Measurements from ENCODE around the gene PRKAG2.
"Not testable (repeated sequence)": the region's sequence is repeated elsewhere in the genome, so short reads cannot be mapped to it uniquely, and the experiment has no call there.

The PRKAG2 gene

DNA sequence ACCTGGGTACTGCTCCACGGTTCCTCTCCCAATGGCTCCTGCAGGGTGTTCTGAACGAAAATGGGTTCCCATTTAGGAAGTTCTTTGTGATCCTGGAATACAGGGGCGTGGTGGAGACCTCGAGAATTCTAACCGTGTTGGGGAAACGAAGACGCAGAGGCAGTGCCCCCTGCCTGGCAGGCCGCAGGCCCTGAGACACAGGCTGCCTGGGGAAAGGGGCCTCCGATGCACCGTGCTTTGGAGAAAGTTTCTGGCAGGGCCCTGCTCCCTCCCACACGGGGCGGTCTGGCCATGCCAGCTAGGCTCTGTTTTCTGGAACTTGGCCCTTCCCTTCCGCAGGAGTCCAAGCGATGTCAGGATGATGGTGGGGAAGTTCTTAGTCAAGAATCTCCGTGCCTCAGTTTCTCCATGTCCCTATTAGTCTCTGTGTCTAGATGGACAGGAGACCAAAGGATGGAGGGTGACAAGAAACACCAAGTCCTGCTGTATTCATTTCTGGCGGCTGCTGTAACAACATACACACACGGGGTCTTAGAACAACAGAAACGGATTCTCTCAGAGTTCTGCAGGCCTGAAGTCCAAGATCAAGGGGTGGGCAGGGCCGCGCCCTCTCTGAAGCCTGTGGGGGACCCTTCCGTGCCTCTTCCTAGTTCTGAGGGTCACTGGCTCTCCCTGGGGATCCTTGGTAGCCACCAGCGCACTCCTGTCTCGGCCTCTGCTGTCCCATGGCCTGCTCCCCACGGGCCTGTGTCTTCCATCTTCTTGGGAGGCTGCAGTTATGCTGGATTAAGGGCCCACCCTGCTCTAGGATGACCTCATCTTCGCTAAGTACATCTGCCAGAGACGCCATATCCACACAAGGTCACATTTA is 27.7 kb downstream of the PRKAG2 start:
- no peak for DNase-seq

GRCh38 chr7:151847681-151848081 is 29.2 kb downstream of the PRKAG2 start:
- no peak for DNase-seq

DNA sequence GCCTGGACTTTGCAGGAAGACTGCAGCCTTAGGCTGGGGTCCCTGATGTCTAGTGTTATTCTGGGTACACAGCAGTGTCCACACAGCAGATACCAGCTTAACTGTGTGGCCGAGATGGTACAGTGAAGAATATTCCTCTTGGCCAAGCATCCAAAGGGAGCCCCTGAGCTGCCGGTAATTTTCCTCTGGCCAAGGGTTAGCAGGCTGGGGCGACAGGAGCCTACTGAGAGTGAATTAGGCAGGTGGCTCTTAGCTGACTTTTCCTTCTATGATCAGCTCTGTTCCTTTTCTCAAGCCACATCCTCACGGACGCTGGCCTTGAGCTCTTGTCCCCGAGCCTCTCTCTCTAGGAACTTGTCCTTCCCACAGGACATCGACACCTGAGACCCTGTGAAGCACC is 29.8 kb downstream of the PRKAG2 start:
- no peak for DNase-seq

- no peak for DNase-seq
These were observed 31.3 kb downstream of the PRKAG2 start for GRCh38 chr7:151845412-151846205.

DNA sequence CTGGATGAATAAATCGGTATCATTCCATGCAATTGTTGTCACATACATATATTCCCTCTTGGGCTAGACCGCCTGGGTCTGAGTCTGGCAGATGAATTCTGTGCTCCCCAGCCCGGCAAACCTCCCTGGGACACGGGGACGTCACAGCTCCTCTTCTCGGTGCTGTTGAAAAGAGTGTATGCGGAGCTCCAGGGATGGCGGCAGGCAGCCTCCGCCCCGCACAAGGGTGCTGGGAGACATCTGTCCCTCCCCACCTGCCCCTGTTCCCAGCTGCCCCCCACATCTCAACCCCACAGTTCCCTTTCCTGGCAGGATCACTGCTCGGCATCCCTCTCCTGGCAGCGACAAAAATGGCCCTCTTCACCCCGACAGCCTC is 32.1 kb downstream of the PRKAG2 start:
- no peak for DNase-seq

DNA sequence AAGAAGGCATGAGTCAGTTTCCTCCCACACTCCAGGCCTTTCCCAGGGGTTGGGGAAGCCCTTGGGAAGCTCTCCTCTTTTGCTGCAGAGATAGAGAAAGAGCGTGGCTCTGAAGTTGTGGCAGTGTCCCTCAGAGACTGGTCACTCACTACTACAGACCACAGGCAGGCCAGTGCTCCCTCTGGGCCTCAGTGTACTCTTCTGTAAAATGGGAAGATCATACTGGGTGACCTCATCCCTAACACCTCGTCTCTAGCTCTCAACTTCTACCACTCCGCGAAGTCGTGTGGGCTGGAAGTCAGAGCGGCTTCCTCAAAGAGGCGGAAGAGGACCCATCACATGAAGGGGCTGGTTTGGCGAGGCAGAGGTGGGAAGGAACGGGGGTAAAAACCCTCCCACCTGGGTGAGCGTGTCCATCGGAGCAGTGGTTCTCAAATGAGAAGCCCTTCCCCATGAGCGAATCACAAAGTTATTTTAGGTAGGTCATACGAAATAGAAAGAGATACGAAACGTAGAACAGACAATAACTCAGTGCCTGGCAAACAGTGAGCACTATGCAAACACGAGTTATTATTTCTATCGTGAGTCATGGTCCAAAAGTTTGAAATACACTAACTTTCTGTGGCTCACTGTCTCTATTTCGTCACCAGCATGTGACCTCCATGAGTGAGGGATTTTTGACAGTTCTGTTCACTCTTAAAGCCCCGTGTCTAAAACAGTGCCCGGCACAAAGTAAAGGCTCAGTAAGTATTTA is 32.7 kb downstream of the PRKAG2 start:
- no peak for DNase-seq

GRCh38 chr7:151843181-151843580 is 33.7 kb downstream of the PRKAG2 start:
- DNase-seq, result no peak

GRCh38 chr7:151841395-151842051 is 35.4 kb downstream of the PRKAG2 start:
- not testable (repeated sequence) for DNase-seq

- no peak for DNase-seq
These were observed 36.6 kb downstream of the PRKAG2 start for GRCh38 chr7:151840088-151840910.

GRCh38 chr7:151839451-151839921 is 37.4 kb downstream of the PRKAG2 start:
- no peak for DNase-seq

DNA sequence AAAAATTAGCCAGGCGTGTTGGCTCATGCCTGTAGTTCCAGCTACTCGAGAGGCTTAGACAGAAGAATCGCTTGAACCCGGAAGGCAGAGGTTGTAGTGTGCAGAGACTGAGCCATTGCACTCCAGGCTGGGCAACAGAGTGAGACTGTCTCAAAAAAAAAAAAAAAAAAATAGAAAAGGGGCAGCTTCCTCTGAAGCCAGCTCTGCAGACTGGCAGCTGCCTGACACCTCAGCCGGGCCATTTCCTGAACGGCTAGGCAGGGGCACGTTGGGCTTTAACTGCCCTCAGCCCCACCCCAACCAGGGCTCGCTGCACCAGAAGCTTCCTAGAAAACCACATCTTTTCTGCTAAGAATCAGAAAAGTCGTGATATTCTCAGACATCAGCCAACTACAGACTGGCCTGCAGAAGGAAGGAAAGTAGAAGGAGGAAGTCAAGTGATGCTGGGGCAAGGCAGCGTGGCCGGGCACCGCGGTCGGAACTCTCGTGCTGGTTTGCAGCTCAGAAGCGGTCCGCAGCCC is 38.0 kb downstream of the PRKAG2 start:
- no peak for DNase-seq

DNA sequence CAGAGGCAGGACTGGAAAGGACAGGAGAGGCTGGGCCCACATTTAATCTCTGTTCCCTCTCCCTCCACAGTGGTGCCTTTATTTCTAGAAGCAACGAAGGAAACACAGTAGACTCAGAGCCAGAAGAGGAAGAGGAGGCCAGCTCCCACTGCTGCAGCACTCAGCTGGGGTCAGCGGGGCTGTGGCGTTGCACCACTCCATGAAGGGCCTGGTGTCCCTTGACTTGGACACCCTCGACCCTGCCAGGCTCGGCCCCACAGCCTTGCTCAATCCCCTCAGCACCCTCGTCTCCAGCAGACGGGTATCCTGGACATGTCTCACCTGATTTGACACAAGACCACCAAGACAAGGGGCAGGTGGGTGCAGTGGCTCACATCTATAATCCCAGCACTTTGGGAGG is 38.8 kb downstream of the PRKAG2 start:
- DNase-seq, result no peak

DNA sequence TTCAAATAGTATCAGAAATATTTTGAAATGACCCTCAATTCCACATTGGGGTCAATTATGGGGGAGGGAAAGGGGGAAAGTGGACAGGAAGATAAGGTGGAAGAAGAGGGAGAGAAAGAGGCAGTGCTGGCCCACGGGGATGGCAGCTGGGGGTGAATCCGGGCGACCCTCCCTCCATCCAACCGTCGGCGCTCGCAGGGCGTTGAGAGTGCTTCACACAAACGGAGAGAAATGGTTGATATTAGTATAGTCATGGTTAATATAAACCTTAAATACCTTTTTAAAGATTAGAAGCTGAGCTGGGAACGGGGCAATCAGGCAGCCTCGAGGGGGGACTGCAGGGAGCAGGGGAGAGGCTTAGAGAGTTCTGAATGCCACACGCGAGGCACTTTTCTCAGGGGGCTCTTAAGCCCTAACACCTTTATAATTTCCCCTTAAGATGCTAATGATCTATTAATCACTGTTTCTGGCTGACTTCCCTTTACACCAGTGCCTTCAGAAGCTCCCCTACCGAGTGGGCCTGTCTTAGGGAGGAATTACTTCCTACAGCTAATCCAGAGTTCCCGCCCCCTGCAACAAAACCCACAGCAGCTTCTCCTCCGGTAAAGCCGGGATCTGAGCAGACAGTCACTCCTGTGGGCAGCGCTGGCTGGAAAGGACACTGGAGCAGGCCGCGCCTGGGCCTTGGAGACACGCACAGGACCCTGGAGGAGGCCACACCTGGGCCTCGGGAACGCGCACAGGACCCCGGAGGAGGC is 39.5 kb downstream of the PRKAG2 start:
- DNase-seq, result peak; percentile 19

DNA sequence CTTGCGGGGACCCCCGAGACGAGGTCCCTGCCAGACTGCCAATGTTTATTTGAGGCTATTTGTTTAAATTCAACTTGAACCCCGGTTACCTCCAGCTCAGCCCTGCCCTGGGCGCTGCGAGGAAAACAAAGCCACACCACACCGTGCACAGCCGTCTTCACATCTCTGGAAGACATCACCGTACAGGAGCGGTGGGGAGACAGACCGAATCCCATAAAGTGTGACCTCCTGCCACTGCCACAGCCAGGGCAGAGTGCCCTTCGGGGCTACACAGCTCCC is 40.0 kb downstream of the PRKAG2 start:
- DNase-seq, result no peak

DNA sequence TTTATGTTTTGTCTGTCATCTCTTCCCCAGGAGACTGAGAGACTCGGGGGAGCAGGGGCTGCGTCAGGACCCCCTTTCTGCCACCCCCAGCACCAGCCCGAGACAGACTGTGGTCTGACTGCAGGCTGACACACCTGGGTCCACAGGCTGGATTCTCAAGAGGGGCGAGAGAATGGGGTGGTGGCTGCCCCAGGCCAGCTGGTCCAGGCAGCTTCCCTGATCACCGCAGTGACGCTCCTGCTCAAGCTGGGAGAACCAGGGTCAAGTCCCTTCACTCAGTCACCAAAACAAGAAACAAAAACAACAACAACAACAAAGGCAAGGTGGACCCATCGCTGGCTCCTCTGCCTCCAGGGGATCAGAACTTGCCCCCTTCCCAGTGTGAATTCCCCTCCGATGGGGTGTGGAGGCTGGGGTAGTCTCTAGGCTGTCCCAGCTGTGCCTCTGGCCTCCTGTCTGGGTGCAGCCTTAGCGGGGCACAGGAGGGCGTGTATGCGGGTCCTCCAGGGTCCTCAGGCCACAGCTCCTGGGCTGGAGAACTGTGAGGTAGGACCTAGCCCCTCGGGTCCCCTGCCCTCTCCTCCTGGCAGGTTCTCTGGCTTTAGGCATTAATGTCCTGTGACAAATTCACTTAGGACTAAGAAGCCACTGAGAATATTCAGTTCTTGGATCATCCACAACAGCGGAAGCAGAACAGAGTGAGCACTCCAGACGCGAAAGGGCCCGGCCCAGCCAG is 40.6 kb downstream of the PRKAG2 start:
- no peak for DNase-seq

- DNase-seq, result no peak
These were observed 41.3 kb downstream of the PRKAG2 start for GRCh38 chr7:151835636-151836035.

GRCh38 chr7:151834271-151835035 is 42.5 kb downstream of the PRKAG2 start:
- DNase-seq, result no peak

DNA sequence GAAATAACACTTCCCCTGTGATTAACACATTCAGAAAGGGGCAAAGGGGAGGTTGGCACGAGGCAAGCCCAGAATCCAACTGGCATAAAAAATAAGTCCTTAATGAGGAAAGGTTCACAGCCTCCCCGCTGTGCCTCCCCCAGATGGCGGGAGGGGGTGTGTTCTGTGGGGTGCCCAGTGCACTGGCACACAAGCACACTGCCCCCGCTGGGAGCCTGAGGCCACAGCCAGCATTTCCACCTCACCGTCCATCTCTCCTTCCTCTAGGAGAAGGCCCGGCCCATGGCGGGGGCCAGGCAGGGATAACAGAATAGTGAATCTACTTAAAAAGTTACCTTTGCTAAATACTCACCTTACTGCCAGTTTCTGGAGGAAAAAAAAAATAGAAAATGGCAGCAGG is 43.2 kb downstream of the PRKAG2 start:
- DNase-seq, result peak; percentile 90

GRCh38 chr7:151833213-151833651 is 43.7 kb downstream of the PRKAG2 start:
- DNase-seq, result no peak

All from NCI-H69 (cell line).